GM18909 (cell line): ENCODE results near the gene DYSF.

Experiments used
- ATAC-seq: cut with Tn5 transposase; IDR thresholded peaks from one replicate; pipeline ENCODE4 v1.9.1; 2021; ENCODE audit warnings: mild to moderate bottlenecking; ENCODE audit not compliant: unreplicated experiment, poor library complexity

DYSF gene

GRCh38 chr2:71562518-71562917 lies 109.2 kb downstream of the DYSF start:
- no peak for ATAC-seq

- no peak for ATAC-seq
Observed at GRCh38 chr2:71563872-71564271, 110.5 kb downstream of the DYSF start.

- no peak for ATAC-seq
Observed at GRCh38 chr2:71564361-71564760, 111.0 kb downstream of the DYSF start.

DNA sequence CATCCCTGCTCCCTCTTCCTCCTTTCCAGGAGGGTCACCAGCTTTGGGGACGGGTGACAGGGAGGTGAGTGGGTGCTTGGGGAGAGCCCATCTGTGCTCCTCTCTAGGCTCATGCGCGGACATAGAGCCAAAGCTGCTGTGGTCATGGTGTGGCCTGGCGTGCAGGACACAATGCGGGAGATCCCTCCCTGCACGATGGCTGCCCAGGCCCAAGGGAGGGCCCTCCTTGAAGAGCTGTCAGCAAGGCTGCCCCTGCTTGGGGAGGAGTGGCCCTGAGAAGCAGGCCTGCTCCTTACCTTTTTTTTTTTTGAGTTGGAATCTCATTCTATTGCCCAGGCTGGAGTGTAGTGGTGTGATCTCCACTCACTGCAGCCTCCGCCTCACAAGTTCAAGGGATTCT lies 111.4 kb downstream of the DYSF start:
- ATAC-seq, result no peak

DNA sequence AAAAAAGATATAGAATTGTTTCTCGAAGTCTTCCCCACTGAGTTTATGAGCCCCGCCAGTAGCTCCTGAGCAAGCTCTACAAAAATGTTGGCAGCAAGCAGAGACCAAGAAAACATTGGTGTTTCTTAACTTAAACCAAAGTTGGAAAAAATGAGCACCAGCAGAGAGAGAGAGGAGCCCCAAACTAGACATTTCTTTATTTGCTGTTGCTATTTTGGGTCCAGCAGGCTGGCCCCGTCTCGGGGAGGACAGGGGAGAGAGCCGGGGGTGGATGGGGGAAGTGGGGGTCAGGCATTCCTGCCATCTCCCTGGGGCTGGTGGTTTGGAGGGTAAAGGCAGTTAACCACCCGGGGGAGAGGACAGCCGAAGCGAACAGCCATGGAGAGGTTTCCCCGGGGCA lies 113.0 kb downstream of the DYSF start:
- ATAC-seq, result no peak

GRCh38 chr2:71567625-71568024 lies 114.3 kb downstream of the DYSF start:
- ATAC-seq, result no peak

GRCh38 chr2:71568103-71568502 lies 114.7 kb downstream of the DYSF start:
- ATAC-seq, result no peak

- no peak for ATAC-seq
Observed at GRCh38 chr2:71570511-71570910, 117.2 kb downstream of the DYSF start.

DNA sequence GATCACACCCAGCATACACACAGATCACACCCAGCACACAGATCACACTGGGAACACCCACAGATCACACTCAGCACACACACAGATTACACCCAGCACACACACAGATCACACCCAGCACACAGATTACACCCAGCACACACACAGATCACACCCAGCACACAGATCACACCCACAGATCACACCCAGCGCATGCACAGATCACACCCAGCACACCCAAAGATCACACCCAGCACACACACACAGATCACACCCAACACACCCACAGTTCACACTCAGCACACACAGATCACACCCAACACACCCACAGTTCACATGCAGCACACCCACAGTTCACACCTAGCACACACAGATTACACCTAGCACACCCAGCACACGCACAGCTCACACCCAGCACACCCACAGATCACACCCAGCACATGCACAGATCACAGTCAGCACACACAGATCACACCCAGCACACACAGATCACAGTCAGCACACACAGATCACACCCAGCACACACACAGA lies 117.6 kb downstream of the DYSF start:
- no peak for ATAC-seq

DNA sequence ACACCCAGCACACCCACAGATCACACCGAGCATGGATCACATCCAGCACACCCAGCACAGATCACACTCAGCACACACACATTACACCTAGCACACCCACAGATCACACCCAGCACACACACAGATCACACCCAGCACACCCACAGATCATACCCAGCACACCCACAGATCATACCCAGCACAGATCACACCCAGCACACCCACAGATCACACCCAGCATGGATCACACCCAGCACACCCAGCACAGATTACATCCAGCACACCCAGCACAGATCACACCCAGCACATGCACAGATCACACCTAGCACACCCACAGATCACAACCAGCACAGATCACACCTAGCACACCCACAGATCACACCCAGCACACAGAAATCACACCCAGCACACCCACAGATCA lies 118.6 kb downstream of the DYSF start:
- no peak for ATAC-seq

DNA sequence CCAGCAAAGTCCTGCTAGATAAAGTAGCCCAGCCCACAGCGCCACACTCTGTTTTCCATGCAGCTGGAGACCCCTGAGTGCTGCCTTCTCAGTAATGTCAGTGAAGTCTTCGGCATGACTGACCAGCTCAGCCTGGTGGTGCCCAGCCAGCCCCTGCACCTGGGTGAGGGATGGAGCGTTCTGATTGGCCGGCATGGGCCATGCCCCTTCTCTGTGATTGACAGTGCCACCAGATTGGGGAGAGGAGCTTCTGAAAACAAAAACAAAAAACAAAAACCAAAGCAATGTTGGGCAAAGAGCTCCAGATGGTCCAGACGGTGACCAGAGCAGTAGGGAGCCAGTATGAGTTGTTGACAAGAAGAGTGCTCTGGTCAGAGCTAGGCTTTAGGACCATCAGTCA lies 122.6 kb downstream of the DYSF start:
- ATAC-seq, result no peak

DNA sequence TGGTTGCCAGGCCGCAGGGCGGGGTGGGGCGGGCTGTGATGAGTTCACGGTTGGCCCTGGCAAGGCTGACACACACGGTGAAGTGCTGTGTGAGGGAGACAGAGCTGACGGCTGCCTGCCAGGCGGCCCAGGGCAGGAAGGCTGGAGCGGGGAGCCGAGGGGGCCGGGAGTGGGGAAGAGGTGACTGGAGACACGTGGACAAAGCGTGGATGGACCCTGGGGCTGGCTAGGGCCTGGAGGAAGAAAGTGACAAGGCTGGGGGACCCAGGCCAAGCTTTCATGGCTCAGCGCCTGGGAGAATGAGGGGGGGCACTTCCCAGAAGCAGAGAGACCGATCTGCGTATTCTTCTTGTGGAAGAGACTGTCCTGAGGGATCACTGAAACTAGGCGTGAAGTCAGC lies 123.2 kb downstream of the DYSF start:
- ATAC-seq, result no peak

DNA sequence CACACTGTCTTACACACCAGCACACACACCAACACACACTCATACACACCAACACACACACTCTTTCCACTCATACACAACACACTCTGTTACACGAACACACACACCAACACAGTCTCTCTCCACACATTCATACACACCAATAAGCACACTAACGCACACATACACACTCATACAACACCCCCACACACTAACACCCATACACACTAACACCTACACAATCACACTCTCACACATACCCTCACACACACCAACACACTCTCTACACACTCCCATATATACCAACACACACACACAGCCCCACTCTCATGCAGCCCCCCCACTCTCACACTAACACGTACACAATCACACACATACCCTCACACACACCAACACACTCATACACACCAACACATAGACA lies 123.8 kb downstream of the DYSF start:
- no peak for ATAC-seq

- no peak for ATAC-seq
Observed at GRCh38 chr2:71578767-71579342, 125.5 kb downstream of the DYSF start.

DNA sequence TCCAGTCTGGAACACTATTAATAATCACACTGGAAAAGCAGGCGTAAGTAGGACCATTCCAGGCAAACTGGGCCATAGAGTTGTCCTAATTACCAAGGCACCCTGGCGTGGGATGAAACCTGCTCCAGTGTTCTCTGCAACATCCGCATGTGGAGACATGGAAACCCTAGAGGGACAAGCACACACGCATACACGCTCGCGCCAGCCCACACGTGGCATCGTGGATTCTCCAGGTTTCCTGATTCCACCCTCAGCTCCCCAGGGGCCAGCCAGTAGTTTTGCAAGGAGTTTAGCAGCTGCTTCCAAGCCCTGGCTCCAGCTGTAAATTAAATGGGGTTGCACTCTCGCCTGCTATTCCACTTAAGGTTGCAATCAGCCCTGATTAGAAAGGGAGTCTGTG lies 127.7 kb downstream of the DYSF start:
- no peak for ATAC-seq

GRCh38 chr2:71583876-71584275 lies 130.5 kb downstream of the DYSF start:
- ATAC-seq, result no peak

- no peak for ATAC-seq
Observed at GRCh38 chr2:71586471-71586870, 133.1 kb downstream of the DYSF start.

DNA sequence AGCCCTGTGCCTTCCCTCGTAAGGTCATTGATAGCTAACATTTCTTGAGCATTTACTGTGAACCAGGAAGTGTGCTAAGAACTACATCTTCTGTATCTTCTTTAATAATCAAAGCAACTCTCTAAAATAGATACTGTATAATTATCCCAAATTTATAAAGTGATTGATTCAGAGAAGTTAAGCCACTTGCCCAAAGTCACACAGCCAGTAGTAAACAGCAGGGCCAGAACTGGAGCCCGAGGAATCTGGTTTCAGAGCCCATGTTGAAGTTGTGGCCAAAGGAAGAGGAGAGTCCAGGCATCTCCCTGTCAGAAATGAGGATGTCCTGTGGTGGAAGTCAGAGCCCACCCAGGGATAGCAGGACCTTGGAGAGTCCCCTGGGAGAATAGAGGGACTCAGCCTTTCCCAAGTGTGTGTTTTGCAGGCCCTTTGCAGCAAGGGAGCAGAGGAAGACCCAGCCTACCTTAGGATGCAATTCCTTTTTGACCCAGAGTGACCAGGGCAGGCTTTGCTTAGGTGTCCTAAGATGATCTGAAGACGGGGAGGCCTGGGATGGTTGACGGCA lies 134.2 kb downstream of the DYSF start:
- ATAC-seq, result no peak

GRCh38 chr2:71588497-71589170 lies 135.3 kb downstream of the DYSF start:
- ATAC-seq, result no peak

DNA sequence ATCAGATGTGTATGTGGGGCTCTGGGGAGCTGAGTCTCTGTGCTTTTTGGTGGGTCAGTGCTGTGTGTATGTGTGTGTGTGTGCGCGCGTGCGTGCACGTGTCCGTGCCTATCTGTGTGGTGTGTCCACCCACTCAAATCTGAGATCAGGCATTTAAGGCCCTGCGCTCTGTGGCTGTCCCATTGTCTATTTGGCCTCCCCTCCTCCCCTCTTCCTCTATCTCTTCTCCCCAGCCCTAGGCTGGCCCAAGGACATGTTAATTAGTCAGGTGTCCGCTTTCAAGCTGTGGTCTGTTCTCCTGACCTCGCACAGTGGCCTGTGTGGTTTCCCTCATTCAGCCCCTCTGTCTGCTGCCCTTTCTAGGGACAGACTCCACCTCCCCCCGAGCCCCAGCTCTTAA lies 136.4 kb downstream of the DYSF start:
- ATAC-seq, result no peak

DNA sequence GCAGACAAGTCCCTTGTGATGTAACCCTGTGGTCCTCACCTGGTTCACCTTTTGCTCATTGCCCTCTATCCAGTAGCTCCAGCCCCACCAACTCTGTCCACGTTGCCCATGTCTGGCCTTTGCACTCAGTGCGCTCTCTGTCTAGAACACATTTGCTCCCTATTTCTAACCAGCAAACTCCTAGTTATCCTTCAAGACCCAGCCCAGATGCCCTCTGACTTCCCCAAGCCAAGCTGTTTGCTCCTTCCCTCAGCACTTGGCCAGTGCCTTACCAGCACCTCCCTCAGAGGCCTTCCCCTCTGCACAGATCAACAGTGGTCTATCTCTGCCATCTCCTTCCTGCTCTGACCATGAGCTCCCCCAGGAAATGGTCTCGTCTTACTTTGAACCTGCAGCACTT lies 137.7 kb downstream of the DYSF start:
- no peak for ATAC-seq

DNA sequence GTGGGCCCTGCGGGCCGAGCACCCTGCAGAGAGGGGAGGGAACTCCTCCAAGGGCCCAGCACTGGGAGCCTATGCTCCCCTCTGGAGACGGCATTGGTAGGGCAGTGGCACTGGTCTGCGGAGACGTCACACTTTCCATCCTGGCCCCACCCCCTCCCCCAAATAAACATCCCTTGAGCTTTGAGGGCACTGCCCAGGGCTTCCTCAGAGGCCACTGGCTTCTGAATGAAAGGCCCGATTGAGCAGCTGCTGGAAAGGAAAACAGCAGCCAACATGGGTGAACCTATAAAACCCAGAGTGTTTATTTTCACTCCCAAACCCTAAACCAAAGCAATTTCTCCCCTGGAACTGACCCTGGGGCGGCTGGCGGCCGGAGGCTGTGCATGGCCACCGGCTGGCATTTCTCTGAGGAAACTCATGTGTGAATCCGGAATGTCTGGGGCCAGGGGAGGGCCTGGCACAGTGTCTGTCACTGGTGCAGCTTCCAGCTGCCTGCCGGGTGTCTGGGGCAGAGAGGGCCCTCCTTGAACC lies 138.9 kb downstream of the DYSF start:
- ATAC-seq, result no peak
